ENCODE data around the gene ZNF133. TPM values are rescaled to one million over a fixed set of nuclear protein-coding genes. Genes with fewer than 3 reads are reported as not detected.
"Not testable (repeated sequence)": the region's sequence is repeated elsewhere in the genome, so short reads cannot be mapped to it uniquely, and the experiment has no call there.

The ZNF133 gene
- total RNA-seq, 1 experiment from 2014 or later, result 8.2 TPM

- H3K4me1 ChIP-seq (ENCODE audit: control insufficient read depth, insufficient read depth, low read length), result no peaks in the 10 kb centered on the region
- in situ Hi-C loops (cut with HindIII; ENCODE audit: low pct_unique_long_range_greater_than_20kb, low sequenced_read_pairs), result no loop called here
- intact Hi-C loops (cut with micrococcal nuclease; ENCODE audit: unreplicated experiment), result no loop called here
- no peaks in the 10 kb centered on the region for H3K9me3 ChIP-seq (ENCODE audit: control insufficient read depth, insufficient read depth, low read depth, low read length)
- H3K36me3 ChIP-seq (ENCODE audit: control insufficient read depth, insufficient read depth, low read length), result no peaks in the 10 kb centered on the region
- ChIA-PET POLR2A (no interaction called here), CTCF (no interaction called here)
- H3K27me3 ChIP-seq (ENCODE audit: control insufficient read depth, insufficient read depth, low read length), result no peaks in the 10 kb centered on the region
- DNase-seq (ENCODE audit: low read depth, low spot score) (no peak), ATAC-seq (no peak)
- no TSS peak for BruUV-seq (replicated peaks)
- TF ChIP-seq SIN3A (IDR thresholded peaks at IDR 0.05; ENCODE audit: borderline replicate concordance, insufficient read depth, low read depth, low read length) (no peak), POLR2AphosphoS5 (IDR thresholded peaks at IDR 0.05; ENCODE audit: low read depth, low read length) (no peak), CTCF (IDR thresholded peaks at IDR 0.05) (no peak), TCF7L2 (IDR thresholded peaks at IDR 0.05; ENCODE audit: low read depth, low read length) (no peak), REST (IDR thresholded peaks at IDR 0.05; ENCODE audit: insufficient read depth in 1 of 2, low read depth in 2 of 2, low read length in 1 of 2) (no peak)
- no peak overlapping the region for H3K27ac ChIP-seq (ENCODE audit: low read length)
- H3K4me3 ChIP-seq (ENCODE audit: low read depth in 2 of 2, low read length in 2 of 2), result no peak overlapping the region
Observed at GRCh38 chr20:18240997-18241396, 47.3 kb upstream of the ZNF133 start.

- CTCF ChIA-PET, result no interaction called here
- Histone ChIP-seq H3K9me3 (ENCODE audit: control insufficient read depth, insufficient read depth, low read depth, low read length) (no peaks in the 10 kb centered on the region), H3K36me3 (ENCODE audit: control insufficient read depth, insufficient read depth, low read length) (no peaks in the 10 kb centered on the region), H3K4me3 (ENCODE audit: low read depth in 2 of 2, low read length in 2 of 2) (no peak overlapping the region), H3K27me3 (ENCODE audit: control insufficient read depth, insufficient read depth, low read length) (no peaks in the 10 kb centered on the region), H3K27ac (ENCODE audit: low read length) (no peak overlapping the region), H3K4me1 (ENCODE audit: control insufficient read depth, insufficient read depth, low read length) (no peaks in the 10 kb centered on the region)
- DNase-seq (ENCODE audit: low read depth, low spot score) (no peak), ATAC-seq (no peak)
- POLR2A ChIA-PET, result no interaction called here
- in situ Hi-C loops (cut with HindIII; ENCODE audit: low pct_unique_long_range_greater_than_20kb, low sequenced_read_pairs), result no loop called here
- BruUV-seq (replicated peaks), result no TSS peak
- no peak for TF ChIP-seq CTCF (IDR thresholded peaks at IDR 0.05)
- intact Hi-C loops (cut with micrococcal nuclease; ENCODE audit: unreplicated experiment), result no loop called here
Observed at GRCh38 chr20:18243802-18244201, 44.5 kb upstream of the ZNF133 start.

- intact Hi-C loops (cut with micrococcal nuclease; ENCODE audit: unreplicated experiment); CTCF ChIA-PET; DNase-seq (ENCODE audit: low read depth, low spot score); POLR2A ChIA-PET; ATAC-seq; H3K36me3 ChIP-seq (ENCODE audit: control insufficient read depth, insufficient read depth, low read length); H3K4me1 ChIP-seq (ENCODE audit: control insufficient read depth, insufficient read depth, low read length); H3K27me3 ChIP-seq (ENCODE audit: control insufficient read depth, insufficient read depth, low read length); H3K4me3 ChIP-seq (ENCODE audit: low read depth in 2 of 2, low read length in 2 of 2); H3K27ac ChIP-seq (ENCODE audit: low read length); BruUV-seq (replicated peaks); in situ Hi-C loops (cut with HindIII; ENCODE audit: low pct_unique_long_range_greater_than_20kb, low sequenced_read_pairs); H3K9me3 ChIP-seq (ENCODE audit: control insufficient read depth, insufficient read depth, low read depth, low read length): not testable (repeated sequence)
Observed at GRCh38 chr20:18248545-18248944, 39.8 kb upstream of the ZNF133 start.

All from Panc1 (cell line).